Measurements from ENCODE around the gene JAZF1. TPM values are rescaled to one million over a fixed set of nuclear protein-coding genes. Genes with fewer than 3 reads are reported as not detected.

The JAZF1 gene
- polyA plus RNA-seq: 10 to 100 TPM; 17.7 to 40.2 (median 25.9) TPM

DNA sequence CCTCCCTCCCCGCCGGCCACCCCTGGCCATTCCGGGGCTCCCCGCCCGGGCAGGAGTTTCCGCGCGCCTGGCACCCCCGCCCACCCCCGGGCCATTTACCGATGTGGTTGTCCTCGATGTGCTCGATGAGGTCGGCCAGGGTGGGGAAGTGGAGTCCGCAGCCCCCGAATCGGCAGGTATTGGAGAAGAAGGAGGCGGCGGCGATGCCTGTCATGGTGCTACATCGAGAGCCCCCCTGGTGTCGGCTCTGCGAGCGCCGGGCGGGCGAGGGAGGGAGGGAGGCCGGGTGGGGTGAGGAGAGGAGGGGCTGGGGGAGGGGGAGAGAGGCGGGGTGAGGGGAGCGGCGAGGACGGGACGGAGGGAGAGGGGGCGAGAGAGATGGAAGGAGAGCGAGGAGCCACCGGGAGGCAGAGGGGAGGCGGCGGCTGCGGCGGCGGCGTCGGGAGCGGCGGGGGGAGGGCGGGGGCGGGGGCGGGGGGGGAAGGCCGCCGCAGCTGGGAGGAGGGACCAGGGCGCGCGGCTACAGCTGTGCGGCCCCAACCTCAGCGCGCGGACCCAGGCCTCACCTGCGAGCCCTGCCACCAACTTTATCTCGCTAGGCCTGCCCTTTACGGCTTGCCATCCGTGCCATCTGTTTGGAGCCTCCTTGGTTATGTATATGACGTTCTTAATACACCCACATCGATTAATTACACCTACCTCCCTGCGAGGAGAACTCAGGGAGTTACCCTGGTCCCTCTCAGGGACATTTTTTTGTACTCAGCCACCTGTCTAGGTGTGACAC lies at the start of gene JAZF1:
Gene JAZF1 (minus strand): TSS at position 432 of the 784 bp plus-strand sequence.
- peaks cover 0 to 5% (median 0%) of the 10 kb centered on the region in 3 donors for H3K36me3 Mint-ChIP-seq
- peak within 1 kb of the TSS; percentile 94 to 99 (median 98) for H3K27ac Mint-ChIP-seq
- H3K4me1 Mint-ChIP-seq: peaks cover 60 to 64% of the 10 kb centered on the region in 2 donors
- H3K27me3 Mint-ChIP-seq (ENCODE audit: low read depth in 3 of 3): peaks cover 10 to 30% (median 16%) of the 10 kb centered on the region in 3 donors
- H3K4me3 Mint-ChIP-seq: peak within 1 kb of the TSS; percentile 86 to 97 (median 94)
- H3K9me3 Mint-ChIP-seq: no peaks in the 10 kb centered on the region
- DNase-seq: peak; percentile 74 to 78 (median 75)

DNA sequence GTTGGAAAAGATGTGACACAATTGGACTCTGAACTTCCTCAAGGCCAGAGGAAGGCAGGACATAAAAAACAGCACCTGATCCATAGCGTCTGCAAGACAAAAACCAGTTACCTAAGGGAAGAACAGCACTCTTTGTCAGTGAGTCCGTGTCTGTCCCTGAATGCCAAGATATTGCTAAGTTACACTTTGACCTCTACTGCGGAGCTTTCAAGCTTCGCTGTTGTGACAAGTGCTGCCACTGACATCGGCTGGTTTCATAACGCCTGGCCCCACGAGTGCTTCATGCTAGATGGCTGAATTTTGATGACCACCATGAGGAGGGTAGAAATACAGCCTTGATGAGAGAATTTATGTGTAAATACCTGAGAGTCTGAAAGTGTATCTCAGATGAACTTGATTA lies 49.7 kb upstream of the JAZF1 start:
- Mint-ChIP-seq H3K4me1 (peaks cover 9 to 18% of the 10 kb centered on the region in 2 donors), H3K27ac (peak overlapping the region in 1 of 6 donors; percentile 54), H3K4me3 (no peak overlapping the region), H3K27me3 (ENCODE audit: low read depth in 3 of 3) (no peaks in the 10 kb centered on the region), H3K36me3 (no peaks in the 10 kb centered on the region), H3K9me3 (no peaks in the 10 kb centered on the region)
- no peak for DNase-seq

DNA sequence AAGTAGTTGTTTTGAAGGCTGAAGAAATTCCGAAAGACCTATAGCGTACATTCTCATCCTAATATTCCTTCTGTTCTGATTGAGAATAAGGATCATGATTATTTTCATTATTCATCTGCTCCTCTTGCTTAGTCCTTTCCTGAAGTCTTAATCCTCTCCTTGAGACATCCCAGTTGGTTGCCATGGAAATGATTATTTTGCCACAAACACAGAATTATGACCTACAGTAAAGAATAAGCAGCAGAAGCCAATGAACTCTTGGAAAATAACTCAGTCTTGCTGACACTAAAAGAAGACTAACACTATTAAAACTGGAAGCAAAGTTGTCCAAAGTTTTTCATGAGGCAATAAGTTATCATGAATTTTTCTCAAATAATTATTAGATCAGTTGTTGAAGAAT lies 47.8 kb upstream of the JAZF1 start:
- H3K36me3 Mint-ChIP-seq: no peaks in the 10 kb centered on the region
- H3K4me1 Mint-ChIP-seq: peaks cover 9 to 10% of the 10 kb centered on the region in 2 donors
- no peaks in the 10 kb centered on the region for H3K27me3 Mint-ChIP-seq (ENCODE audit: low read depth in 3 of 3)
- H3K9me3 Mint-ChIP-seq: no peaks in the 10 kb centered on the region
- no peak overlapping the region for H3K4me3 Mint-ChIP-seq
- DNase-seq: no peak
- no peak overlapping the region for H3K27ac Mint-ChIP-seq

DNA sequence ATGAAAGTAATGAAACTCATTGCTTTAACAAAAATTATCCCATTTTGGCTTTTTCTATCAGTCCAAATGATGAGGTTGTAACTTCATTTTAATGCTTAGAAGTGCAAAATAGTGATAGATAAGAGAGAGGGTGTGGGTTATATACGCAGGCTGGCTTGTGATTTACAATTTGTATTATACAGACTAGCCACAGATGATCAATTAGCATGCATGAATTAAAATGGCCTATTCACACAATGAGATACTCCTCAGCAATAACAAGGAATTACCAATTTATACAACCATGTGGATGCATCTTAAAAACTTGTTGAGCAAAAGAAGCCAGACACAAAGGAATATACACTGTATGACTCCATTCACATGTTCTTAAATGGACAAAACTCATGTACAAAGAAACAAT lies 45.4 kb upstream of the JAZF1 start:
- no peak for DNase-seq
- Mint-ChIP-seq H3K9me3 (no peaks in the 10 kb centered on the region), H3K36me3 (no peaks in the 10 kb centered on the region), H3K27ac (no peak overlapping the region), H3K4me1 (no peaks in the 10 kb centered on the region), H3K4me3 (no peak overlapping the region), H3K27me3 (ENCODE audit: low read depth in 3 of 3) (no peaks in the 10 kb centered on the region)

DNA sequence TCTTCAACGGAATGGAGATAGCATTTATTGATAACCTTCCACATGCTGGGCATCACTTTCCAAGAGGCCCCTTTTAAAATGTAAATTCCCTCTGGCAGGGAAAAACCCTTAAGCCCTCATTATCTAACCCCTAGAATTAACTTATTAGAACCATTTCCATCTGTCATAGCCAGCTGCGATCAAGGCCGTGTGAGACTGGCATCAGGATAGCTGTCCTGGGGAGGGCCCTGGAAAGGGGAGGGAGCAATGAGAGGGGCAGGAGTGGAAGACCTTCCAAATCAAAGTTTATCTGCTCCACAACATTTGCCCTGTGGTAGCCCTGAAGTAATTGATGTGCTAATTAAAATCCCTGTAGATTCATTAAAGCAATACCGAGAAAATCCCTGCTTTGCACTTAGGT lies 45.0 kb upstream of the JAZF1 start:
- Mint-ChIP-seq H3K9me3 (no peaks in the 10 kb centered on the region), H3K27ac (no peak overlapping the region), H3K27me3 (ENCODE audit: low read depth in 3 of 3) (no peaks in the 10 kb centered on the region), H3K4me3 (no peak overlapping the region), H3K36me3 (no peaks in the 10 kb centered on the region), H3K4me1 (no peaks in the 10 kb centered on the region)
- DNase-seq: no peak

DNA sequence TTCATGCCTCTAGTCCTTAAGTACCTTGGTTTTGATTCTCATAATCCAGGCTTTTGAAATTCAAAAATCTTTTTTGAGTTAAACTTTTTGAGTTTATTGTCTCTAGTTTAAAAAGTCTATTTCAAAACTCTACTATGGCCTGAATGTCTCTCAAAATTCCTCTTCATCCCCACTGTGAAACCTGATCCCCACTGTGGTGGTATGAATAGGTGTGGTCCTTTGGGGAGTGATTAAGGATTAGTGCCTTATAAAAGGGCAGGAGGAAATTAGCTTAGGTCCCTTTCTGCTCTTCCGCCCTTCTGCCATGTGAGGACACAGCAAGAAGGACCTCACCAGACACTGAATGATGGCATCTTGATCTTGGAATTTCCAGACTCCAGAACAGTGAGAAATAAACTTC lies 44.1 kb upstream of the JAZF1 start:
- no peaks in the 10 kb centered on the region for H3K9me3 Mint-ChIP-seq
- DNase-seq: no peak
- no peak overlapping the region for H3K27ac Mint-ChIP-seq
- H3K4me3 Mint-ChIP-seq: no peak overlapping the region
- no peaks in the 10 kb centered on the region for H3K4me1 Mint-ChIP-seq
- no peaks in the 10 kb centered on the region for H3K27me3 Mint-ChIP-seq (ENCODE audit: low read depth in 3 of 3)
- no peaks in the 10 kb centered on the region for H3K36me3 Mint-ChIP-seq

DNA sequence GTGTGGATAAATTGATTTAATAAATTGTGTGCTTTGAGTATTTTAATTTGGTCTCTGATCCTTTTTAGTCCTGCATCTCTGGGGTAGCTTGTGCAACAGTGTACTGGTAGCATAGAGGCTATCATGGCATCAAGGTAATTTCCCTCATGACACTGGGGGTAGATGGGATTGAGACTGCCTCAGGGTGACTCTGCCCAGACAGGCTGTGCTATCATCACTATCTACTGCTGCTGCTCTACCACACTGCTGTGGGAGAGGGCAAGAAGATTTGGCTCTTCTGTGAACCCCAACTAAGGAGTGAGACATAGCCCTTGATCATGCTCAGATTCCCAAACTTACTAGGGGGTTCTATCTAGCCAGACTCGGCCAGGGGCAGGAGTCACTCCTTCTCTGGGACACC lies 43.6 kb upstream of the JAZF1 start:
- H3K27me3 Mint-ChIP-seq (ENCODE audit: low read depth in 3 of 3): peaks cover 0 to 1% (median 0%) of the 10 kb centered on the region in 3 donors
- no peak for DNase-seq
- H3K4me3 Mint-ChIP-seq: no peak overlapping the region
- no peaks in the 10 kb centered on the region for H3K36me3 Mint-ChIP-seq
- H3K9me3 Mint-ChIP-seq: no peaks in the 10 kb centered on the region
- no peaks in the 10 kb centered on the region for H3K4me1 Mint-ChIP-seq
- no peak overlapping the region for H3K27ac Mint-ChIP-seq

DNA sequence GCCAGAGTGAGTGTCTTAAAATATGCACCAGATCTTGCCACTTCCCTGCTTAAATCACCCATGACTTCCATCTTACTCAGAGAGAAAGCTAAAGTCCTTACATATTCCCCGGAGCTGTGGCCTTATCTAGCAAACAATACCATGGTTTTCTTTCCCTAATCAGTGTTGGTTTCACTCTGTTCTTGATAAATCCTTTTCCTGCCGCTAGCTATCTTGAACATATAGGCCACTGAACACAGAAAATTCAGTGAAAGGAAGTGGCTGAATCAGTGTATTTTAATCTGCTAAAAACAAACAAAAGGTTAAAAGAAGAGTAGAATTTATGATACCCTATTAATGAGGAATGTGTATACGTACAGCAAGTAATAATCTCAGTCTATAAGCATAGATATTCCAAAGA lies 42.0 kb upstream of the JAZF1 start:
- no peak overlapping the region for H3K4me3 Mint-ChIP-seq
- H3K36me3 Mint-ChIP-seq: peaks cover 0 to 2% (median 0%) of the 10 kb centered on the region in 3 donors
- H3K9me3 Mint-ChIP-seq: no peaks in the 10 kb centered on the region
- no peaks in the 10 kb centered on the region for H3K4me1 Mint-ChIP-seq
- H3K27me3 Mint-ChIP-seq (ENCODE audit: low read depth in 3 of 3): peaks cover 0 to 2% (median 0%) of the 10 kb centered on the region in 3 donors
- no peak for DNase-seq
- H3K27ac Mint-ChIP-seq: no peak overlapping the region

DNA sequence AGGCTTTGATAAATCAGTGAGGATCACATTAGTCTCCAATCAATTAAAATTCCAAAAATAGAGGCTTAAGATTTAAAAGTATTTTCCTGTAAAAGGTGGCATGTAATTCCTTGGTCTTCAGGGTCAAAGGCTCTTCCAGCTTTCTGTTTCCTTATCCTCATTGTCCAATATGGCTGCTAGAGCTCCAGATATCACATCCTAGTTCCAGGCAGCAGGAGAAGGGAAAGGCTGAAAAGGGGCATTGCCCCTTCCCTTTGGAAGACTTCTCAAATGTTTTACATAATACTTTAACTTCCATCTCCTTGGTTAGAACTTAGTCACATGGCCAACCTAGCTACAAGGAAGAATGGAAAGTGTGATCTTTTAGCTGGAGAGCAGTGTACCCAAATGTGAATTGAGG lies 39.2 kb upstream of the JAZF1 start:
- H3K36me3 Mint-ChIP-seq: peaks cover 0 to 3% (median 0%) of the 10 kb centered on the region in 3 donors
- no peak for DNase-seq

DNA sequence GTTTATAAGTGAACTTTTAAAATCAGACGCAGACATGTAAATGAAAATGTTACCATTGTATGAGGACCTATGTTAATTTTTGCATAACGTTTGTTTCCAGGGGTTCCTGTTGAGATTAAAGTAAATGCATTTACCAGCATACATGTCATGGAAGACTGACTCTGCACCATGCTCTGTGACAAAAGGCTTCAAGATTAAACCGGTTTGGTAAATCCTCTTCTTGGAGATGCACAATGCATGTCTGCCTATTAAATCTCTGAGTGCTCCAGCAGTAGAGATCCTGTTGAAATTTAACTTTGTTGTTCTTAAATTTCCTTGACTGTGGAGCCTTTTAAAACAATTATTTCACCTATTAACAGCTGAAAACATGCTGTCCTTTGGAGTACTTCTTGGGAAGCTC lies 36.5 kb upstream of the JAZF1 start:
- Mint-ChIP-seq H3K27me3 (ENCODE audit: low read depth in 3 of 3) (peaks cover 0 to 3% (median 1%) of the 10 kb centered on the region in 3 donors), H3K27ac (no peak overlapping the region), H3K4me3 (no peak overlapping the region), H3K36me3 (peaks cover 0 to 3% (median 0%) of the 10 kb centered on the region in 3 donors), H3K4me1 (no peaks in the 10 kb centered on the region), H3K9me3 (no peaks in the 10 kb centered on the region)
- DNase-seq: no peak

More for the DNA sequence above, 39.2 kb upstream of the JAZF1 start:
- Mint-ChIP-seq H3K4me1 (no peaks in the 10 kb centered on the region), H3K27me3 (ENCODE audit: low read depth in 3 of 3) (peaks cover 0 to 3% (median under 1%) of the 10 kb centered on the region in 3 donors), H3K9me3 (no peaks in the 10 kb centered on the region), H3K27ac (no peak overlapping the region), H3K4me3 (no peak overlapping the region)

DNA sequence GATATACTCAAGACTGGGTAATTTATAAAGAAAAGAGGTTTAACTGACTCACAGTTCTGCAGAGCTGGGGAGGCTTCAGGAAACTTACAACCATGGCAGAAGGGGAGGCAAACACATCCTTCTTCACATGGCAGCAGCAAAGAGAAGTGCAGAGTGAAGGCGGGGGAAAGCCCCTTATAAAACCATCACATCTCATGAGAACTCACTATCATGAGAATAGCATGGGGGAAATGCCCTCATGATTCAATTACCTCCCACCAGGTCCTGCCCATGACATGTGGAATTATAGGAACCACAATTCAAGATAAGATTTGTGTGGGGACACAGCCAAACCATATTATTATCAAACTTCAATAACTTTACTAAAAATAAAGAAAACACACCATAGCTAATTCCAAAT lies 30.4 kb upstream of the JAZF1 start:
- Mint-ChIP-seq H3K27ac (no peak overlapping the region), H3K9me3 (peaks cover 4 to 17% (median 8%) of the 10 kb centered on the region in 6 donors), H3K27me3 (ENCODE audit: low read depth in 3 of 3) (peaks cover 0 to 4% (median 0%) of the 10 kb centered on the region in 3 donors), H3K36me3 (peaks cover 4 to 8% (median 7%) of the 10 kb centered on the region in 3 donors), H3K4me3 (no peak overlapping the region), H3K4me1 (peaks cover 46 to 61% of the 10 kb centered on the region in 2 donors)
- DNase-seq: no peak

DNA sequence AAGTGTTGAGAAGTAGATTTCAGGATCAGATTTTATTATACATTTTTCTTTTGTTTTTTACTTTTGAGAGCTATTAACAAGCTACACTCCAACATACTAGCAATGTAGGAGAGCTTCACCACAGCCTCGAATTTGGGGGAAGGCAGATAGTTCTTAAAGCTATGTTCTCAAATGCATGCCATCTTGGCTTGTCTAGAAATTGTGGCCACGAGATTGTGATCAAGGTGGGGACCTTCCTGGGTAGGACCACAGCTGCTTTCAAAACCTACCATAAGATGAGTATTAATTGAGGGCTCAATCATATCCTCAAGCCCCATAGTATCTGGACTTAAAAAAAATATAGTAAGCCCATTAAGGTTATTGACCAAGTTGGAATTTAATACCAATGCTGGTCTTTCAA lies 27.9 kb upstream of the JAZF1 start:
- peaks cover 4 to 17% (median 8%) of the 10 kb centered on the region in 6 donors for H3K9me3 Mint-ChIP-seq
- H3K27me3 Mint-ChIP-seq (ENCODE audit: low read depth in 3 of 3): peaks cover 0 to 4% (median 2%) of the 10 kb centered on the region in 3 donors
- peak overlapping the region; percentile 28 to 78 (median 64) for H3K4me3 Mint-ChIP-seq
- peaks cover 4 to 8% (median 7%) of the 10 kb centered on the region in 3 donors for H3K36me3 Mint-ChIP-seq
- H3K27ac Mint-ChIP-seq: peak overlapping the region in 3 of 6 donors; percentile 32 to 93 (median 71)
- no peak for DNase-seq
- H3K4me1 Mint-ChIP-seq: peaks cover 71 to 86% of the 10 kb centered on the region in 2 donors

DNA sequence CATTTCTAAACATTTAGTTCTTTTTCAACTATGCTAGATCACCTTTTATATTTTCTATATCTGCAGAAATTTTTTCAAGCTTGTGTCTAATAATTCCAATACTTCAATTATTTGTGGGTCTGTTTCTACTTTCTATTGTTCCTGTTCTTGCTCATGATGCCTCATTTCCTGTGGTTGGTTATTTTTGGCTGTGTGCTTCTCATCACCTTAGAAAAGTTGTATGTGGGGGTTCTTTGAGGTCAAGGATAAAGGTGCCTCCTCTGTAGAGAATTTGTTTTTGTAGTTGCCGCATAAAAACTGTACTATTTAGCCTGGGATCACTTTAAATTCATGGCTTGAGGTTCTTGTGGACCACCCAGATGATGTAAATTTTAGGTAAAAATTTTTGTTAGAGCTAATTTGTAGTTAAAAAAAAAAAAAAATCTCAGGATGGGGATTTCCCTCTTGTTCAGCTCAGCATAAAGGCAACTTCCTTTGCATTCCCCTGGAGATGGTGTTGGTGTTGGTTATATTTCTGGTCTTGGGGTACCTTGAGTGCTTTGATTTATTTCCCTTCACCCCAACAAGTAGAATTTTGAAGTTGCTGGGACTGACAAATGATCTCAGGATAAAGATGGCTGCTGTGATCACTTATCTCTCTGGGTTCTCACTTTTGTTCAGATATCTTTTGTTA lies 27.0 kb upstream of the JAZF1 start:
- Mint-ChIP-seq H3K27ac (peak overlapping the region; percentile 79 to 93 (median 88)), H3K9me3 (peaks cover 4 to 17% (median 8%) of the 10 kb centered on the region in 6 donors), H3K27me3 (ENCODE audit: low read depth in 3 of 3) (peaks cover 0 to 12% (median 2%) of the 10 kb centered on the region in 3 donors), H3K4me1 (peaks cover 80 to 95% of the 10 kb centered on the region in 2 donors), H3K4me3 (peak overlapping the region; percentile 38 to 80 (median 68)), H3K36me3 (peaks cover 4 to 8% (median 7%) of the 10 kb centered on the region in 3 donors)
- peak; percentile 38 to 51 (median 40) for DNase-seq

DNA sequence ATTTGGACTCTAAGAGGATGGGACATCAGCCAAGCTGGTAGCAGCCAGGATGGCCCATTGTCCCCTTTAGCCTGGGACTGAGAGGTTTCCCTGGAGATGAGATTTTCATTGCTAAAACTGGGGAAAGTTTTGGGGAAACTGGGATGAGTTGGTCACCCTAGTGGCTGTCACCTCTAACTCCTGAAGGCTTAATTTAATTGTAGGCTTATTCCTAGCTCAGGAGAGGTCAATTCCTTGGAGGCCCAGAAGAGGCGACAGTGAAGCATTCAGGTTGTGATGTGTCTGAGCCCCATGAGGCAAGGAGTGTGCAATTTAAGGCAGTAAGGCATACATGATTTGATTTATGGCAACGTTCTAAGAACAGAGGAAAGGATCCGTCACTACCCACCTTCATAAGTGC lies 24.9 kb upstream of the JAZF1 start:
- H3K36me3 Mint-ChIP-seq: peaks cover 4 to 8% (median 7%) of the 10 kb centered on the region in 3 donors
- H3K4me1 Mint-ChIP-seq: peaks cover 98 to 100% of the 10 kb centered on the region in 2 donors
- H3K27me3 Mint-ChIP-seq (ENCODE audit: low read depth in 3 of 3): peaks cover 0 to 13% (median 2%) of the 10 kb centered on the region in 3 donors
- H3K27ac Mint-ChIP-seq: peak overlapping the region; percentile 31 to 94 (median 92)
- DNase-seq: no peak
- peak overlapping the region in 3 of 5 donors; percentile 3 to 33 (median 7) for H3K4me3 Mint-ChIP-seq
- H3K9me3 Mint-ChIP-seq: peaks cover 4 to 17% (median 8%) of the 10 kb centered on the region in 6 donors

All from immature natural killer cell (primary cell).